NCI-H2107 (cell line): ENCODE data around the gene IL17RE.
"Not testable (repeated sequence)": the region's sequence is repeated elsewhere in the genome, so short reads cannot be mapped to it uniquely, and the experiment has no call there.

Experiments used
- DNase-seq: peaks from one replicate; lab custom pipeline; 2025; lab: John Stamatoyannopoulos, UW

IL17RE gene, protein sequence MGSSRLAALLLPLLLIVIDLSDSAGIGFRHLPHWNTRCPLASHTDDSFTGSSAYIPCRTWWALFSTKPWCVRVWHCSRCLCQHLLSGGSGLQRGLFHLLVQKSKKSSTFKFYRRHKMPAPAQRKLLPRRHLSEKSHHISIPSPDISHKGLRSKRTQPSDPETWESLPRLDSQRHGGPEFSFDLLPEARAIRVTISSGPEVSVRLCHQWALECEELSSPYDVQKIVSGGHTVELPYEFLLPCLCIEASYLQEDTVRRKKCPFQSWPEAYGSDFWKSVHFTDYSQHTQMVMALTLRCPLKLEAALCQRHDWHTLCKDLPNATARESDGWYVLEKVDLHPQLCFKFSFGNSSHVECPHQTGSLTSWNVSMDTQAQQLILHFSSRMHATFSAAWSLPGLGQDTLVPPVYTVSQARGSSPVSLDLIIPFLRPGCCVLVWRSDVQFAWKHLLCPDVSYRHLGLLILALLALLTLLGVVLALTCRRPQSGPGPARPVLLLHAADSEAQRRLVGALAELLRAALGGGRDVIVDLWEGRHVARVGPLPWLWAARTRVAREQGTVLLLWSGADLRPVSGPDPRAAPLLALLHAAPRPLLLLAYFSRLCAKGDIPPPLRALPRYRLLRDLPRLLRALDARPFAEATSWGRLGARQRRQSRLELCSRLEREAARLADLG

DNA sequence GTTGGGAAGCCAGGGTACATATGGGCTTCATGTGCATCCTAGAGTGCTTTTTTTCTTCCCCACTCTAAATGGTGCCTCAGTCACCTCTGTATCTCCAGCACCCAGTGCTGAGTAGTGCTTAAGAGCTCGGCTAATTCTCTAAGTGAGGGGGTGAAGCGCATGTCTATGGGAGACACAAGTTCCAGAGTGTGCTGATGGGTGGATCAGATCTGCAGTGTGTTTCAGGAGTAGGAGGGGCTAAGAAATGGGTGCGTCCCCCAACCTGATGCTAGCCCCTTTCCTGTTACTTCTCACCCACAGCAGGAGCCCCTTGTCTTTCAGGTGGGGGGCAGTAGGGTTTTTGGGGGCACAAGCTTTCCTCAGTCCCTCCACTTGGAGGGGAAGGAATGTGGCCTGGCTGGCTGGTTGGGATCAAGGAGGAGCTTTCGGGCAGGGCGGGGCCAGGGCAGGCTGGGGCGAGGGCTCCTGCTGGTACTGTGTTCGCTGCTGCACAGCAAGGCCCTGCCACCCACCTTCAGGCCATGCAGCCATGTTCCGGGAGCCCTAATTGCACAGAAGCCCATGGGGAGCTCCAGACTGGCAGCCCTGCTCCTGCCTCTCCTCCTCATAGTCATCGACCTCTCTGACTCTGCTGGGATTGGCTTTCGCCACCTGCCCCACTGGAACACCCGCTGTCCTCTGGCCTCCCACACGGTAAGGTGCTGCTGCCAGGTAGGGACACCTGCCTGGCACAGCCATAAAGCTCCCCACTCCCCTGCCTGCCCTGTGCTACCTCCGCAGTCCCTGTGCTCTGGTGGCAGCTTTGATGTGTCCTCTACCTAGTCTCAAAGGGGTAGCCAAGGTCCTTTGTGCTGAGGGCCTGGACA is at the start of gene IL17RE:
IL17RE (plus strand) TSS at position 477 of the 866 bp plus-strand sequence; CDS start at position 562, 85 bp downstream.
- no peak for DNase-seq

DNA sequence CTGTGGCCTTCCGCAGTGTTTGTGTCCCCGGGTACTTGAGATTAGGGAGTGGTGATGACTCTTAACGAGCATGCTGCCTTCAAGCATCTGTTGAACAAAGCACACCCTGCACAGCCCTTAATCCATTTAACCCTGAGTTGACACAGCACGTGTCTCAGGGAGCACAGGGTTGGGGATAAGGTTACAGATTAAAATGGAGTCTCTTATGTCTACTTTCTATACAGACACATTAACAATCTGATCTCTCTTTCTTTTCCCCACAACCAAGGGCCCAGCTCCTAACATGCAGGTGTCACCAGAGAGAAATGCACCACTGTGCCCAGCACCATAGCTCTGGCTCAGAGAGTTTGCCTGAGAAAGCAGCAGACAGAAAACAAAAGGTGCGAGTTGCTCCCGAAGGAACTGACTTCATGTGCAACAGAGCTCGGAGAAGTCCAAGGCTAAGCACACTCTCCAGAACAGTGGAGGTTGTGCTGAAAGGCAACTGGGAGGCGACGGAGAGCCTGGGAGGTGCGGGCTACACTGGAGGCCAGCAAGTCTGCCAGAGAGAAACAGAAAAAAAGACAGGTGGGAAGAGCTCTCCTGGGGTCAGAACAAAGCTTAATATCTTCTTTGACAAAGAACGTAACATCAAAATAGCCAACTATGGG is 48.2 kb upstream of the IL17RE start:
- DNase-seq: not testable (repeated sequence)

GRCh38 chr3:9855594-9855993 is 47.1 kb upstream of the IL17RE start:
- DNase-seq: no peak

DNA sequence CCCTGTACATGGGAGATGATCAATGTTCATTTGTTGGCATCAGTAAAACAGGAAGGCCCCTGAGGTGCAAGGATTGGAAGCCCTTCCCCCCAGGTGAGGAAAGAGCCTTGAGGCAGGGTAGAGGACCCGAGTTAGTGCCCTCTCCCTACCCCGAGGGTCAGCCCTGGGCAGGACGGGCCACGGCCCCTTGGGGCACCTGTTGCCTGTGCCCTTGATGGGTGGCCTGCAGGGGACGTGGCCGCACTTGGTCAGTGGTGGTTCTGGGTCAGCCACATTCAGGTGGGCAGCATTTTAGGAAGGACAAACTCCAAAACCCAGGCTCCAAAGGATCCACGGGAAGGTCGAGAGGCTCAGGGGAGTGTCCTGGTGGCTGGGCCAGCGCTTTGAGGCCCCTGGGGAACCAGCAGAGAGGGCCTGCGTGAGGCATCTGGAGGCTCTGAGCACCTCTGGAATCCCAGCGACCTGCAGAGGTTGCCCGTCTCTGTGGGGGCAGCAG is 43.1 kb upstream of the IL17RE start:
- DNase-seq: no peak

GRCh38 chr3:9861201-9861600 is 41.4 kb upstream of the IL17RE start:
- DNase-seq: no peak

GRCh38 chr3:9861626-9862130 is 41.0 kb upstream of the IL17RE start:
- no peak for DNase-seq

- DNase-seq: no peak
Observed at GRCh38 chr3:9862391-9863057, 40.1 kb upstream of the IL17RE start.

DNA sequence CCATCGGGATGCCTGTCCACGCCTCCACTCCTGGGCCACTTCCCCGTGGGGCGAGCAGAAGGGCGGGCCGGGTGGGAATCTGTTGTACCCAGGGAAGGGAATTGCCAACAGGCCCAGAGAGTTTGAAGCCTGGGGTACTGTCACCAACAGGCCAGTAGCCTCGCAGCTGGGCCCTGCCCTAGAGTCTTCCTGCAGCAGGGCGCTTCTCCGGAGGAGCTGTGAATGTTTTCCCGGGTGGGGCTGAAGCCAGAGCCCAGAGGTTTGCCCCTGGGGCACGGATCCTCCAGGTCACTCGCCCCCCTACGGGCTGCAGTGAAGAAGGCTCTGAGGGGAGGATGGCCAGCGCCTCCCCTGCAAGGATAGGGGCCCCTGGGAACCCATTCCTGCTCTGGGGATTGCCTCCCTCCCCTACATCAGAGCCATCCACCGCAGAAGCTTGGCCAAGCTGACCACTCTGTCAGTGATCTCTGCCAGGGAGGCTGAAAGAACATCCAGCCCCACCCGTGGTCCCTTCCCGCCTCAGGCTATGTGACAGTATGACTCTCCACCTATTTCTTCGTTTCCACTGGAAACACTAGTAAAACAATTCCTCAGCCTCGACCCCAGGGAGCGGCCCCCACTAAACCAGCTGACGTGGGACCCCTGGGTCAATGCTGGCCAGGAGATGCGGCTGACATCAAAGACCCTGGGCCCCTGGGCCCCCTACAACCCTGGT is 39.4 kb upstream of the IL17RE start:
- no peak for DNase-seq

DNA sequence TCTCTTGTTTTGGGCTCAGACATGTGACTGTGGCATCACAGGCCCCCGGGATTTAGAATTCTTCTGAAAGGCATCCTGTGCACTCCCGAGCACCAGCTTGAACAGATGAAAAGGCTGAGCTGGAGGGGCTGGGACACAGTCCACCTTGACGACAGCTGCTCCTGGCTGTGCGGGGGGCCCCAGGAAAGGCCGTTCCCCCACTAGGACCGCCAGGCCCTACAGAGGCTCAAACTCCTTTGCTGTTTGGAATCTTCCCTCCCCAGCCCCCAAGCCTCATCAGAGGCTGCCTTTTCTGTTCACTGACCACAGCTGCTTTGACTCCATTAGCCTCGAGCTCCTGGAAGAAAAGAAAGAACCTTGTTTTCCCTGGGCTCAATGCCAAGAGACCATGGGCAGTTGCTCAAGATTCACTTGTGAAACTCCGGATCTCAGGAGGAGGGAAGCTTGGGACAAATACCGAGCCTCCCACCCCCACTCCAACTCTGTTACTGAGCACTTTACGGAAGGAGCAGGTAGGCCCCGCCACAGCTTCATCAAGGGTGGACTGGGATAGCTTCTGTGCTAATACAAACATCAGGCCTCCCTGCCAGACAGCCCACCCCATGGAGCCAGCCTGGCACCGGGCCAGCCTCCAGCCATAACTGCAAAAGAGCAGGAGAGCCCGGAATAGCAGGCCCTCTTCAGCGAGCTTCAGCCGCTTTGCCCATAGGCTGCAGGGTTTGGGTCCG is 38.3 kb upstream of the IL17RE start:
- no peak for DNase-seq

GRCh38 chr3:9865125-9865637 is 37.5 kb upstream of the IL17RE start:
- not testable (repeated sequence) for DNase-seq

DNA sequence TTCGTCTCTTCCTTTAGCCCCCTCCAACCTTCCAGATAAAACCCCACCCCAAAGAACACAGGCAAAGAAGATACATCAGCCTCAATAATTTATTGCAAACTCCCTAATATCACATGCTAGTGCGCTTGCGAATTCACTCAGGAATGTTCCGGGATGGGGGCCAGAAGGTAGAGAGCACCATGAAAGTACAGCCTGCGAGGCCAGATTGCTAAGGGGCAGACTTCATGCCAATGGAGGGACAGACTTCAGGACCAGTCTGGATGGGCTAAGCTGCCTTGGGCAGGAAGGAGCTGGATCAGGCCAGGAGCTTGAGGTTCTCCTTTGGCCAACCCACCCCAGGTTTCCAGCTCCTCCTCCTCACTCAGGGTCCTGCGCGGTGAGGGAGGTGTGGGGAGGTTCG is 36.0 kb upstream of the IL17RE start:
- no peak for DNase-seq

DNA sequence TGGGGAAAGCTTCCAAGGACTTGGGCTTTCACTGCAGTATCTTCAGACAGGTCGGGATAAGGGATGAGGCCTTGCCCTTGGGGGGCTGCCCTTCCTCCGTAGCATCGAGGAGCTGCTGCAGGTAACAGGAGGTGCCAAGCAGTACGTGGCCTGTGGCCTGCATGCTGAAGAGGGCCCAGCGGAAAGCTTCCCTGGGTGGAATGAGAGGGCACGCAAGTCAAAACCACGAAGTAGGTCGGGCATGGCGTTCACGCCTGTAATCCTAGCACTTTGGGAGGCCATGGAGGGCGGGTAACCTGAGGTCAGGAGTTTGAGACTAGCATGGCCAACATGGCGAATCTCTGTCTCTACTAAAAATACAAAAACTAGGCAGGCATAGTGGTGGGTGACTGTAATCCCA is 35.5 kb upstream of the IL17RE start:
- DNase-seq: no peak

GRCh38 chr3:9869955-9870354 is 32.7 kb upstream of the IL17RE start:
- DNase-seq: no peak

DNA sequence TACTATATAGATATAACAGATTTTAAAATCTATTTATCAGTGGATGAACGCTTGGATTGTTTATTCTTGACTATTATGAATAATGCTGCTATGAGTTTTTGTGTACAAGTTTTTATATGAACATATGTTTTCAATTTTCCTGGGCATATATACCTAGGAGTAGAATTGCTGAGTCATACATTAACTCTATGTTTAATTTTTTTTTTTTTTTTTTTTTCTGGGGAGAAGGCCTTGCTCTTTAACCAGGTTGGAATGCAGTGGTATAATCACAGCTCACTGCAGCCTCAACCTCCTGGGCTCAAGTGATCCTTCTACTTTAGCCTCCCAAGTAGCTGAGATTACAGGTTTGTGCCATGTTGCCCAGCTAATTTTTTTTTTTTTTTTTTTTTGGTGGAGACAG is 31.7 kb upstream of the IL17RE start:
- DNase-seq: no peak

DNA sequence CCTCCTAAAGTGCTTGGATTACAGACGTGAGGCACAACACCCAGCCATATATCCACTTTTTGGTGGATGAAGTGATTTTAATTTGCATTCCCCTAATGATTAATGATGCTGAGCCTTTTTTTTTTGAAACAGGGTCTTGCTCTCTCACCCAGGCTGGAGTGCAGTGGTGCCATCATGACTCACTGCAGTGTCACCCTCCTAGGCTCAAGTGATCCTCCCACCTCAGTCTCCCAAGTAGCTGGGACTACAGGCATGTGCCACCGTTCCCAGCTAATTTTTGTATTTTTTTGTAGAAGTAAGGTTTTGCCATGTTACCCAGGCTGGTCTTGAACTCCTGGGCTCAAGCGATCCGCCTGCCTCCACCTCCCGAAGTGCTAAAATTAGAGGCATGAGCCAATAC is 30.6 kb upstream of the IL17RE start:
- DNase-seq: not testable (repeated sequence)

GRCh38 chr3:9875448-9875847 is 27.2 kb upstream of the IL17RE start:
- no peak for DNase-seq

DNA sequence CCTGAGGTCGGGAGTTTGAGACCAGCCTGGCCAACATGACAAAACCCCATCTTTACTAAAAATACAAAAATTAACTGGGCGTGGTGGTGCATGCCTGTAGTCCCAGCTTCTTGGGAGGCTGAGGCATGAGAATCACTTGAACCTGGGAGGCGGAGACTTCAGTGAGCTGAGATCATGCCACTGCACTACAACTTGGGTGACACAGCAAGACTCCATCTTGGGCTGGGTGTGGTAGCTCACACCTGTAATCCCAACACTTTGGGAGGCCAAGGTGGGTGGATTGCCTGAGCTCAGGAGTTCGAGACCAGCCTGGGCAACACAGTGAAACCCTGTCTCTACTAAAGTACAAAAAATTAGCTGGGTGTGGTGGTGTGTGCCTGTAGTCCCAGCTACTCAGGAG is 26.4 kb upstream of the IL17RE start:
- not testable (repeated sequence) for DNase-seq

DNA sequence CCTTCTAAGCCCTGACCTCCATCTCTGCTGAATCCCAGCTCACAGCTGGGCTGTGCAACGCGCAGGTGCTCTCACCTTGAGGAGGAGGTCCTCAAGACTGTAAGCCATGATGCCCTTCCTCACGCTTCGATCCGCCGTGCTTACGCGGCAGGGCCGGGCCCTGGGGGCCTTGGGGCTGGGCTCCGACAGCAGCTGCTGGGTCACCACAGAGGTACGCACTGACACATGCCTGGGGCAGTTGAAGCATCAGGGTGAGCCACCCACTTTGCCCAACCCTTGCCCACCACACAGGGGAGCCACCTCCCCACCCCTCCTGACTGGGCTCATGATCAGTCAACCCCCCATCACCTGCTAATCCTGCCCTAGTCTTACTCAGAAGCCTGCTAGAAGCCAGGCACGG is 25.7 kb upstream of the IL17RE start:
- DNase-seq: no peak

- no peak for DNase-seq
Observed at GRCh38 chr3:9878700-9879099, 23.9 kb upstream of the IL17RE start.
